Activated CD4-positive, alpha-beta T cell treated with anti-CD3 and anti-CD28 coated beads, Interleukin-2, amount 50 U/mL, for 48 hours (primary cell): ENCODE results near the gene DLEU7.

Experiments
- DNase-seq, 2 experiments: peaks; one replicate each; pipeline ENCODE4 v3.0.0-alpha.2; 2020

The DLEU7 gene

GRCh38 chr13:50843257-50844083, at the start of gene DLEU7:
DLEU7 (minus strand) TSS chr13:50843692; CDS start chr13:50843646, 46 bp downstream.
- no peak for DNase-seq

- peak in 1 of 2 experiments; percentile 34 for DNase-seq
Measured at GRCh38 chr13:50892210-50892944, 48.9 kb upstream of the DLEU7 start.

- no peak for DNase-seq
Measured at GRCh38 chr13:50891206-50891605, 47.7 kb upstream of the DLEU7 start.

GRCh38 chr13:50889317-50889716, 45.8 kb upstream of the DLEU7 start:
- no peak for DNase-seq

- DNase-seq = no peak
Measured at GRCh38 chr13:50888362-50888761, 44.9 kb upstream of the DLEU7 start.

DNA sequence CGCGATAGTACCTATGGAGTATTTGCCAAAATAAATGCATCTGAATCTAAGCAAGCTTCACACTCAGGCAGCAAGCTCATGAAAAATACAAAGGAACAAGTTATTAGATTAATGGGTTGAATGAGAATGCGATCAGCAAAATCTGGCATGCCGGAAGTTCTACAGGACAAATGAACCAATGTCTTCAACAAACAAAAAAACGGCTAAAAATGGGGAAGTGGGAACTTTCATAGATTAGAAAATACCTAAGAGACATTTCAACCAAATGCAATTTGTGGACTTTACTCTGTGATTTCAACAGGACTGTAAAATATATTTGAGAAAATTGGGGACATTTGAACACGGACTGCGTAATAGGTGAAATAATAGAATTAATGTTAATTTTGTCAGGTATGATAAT, 43.7 kb upstream of the DLEU7 start:
- DNase-seq = no peak

DNA sequence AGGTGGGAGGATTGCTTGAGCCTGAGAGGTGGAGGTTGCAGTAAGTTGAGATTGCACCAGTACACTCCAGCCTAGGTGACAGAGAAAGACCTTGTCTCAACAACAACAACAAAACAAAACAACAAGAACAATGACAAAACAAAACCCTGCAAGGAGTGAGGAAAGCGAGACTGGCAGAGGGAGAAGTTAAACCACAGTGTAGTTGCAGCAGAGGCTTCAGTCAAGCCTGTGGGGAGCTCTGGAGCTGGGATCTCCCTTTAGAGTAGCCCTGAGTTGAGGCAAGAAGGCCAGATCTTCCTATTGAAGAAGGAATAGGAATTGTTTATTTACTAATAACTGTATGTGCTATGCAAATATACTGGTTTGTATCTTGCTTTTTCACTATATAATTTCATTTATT, 40.8 kb upstream of the DLEU7 start:
- no peak for DNase-seq

- DNase-seq = no peak
Measured at GRCh38 chr13:50883728-50884127, 40.2 kb upstream of the DLEU7 start.

- no peak for DNase-seq
Measured at GRCh38 chr13:50882816-50883435, 39.4 kb upstream of the DLEU7 start.

- no peak for DNase-seq
Measured at GRCh38 chr13:50873991-50874390, 30.5 kb upstream of the DLEU7 start.

- no peak for DNase-seq
Measured at GRCh38 chr13:50873467-50873866, 30.0 kb upstream of the DLEU7 start.

DNA sequence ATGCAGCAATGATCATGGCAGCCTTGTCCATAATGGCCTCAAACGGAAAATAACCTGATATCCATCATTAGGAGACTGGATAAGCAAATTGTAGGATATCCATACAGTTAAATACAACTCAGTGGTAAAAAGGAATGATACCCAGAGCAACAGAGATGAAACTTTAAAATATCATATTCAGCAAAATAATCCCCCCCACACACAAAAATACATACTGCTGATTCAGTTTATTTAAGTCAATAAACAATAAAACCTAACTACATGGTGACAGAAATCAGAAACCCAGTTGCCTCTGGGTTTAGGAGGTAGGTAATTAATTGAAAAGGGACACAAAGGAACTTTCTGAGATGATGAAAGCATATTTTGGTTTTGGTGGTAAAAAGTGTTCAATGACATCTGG, 27.9 kb upstream of the DLEU7 start:
- DNase-seq = no peak

DNA sequence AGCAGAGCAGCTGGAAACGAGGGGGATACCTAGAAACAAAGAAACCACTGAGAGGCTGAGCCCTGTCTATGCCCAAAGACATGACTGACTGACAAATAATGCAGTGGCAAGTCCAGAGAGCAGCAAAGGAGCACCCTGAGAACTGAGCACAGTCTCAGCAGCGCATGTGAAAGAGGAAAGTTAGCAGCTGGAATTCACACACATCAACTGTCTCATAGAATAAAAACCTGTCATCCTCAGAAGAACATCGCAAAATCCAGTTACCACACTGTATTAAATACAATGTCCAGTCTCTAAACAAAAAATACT, 24.1 kb upstream of the DLEU7 start:
- no peak for DNase-seq

- no peak for DNase-seq
Measured at GRCh38 chr13:50866817-50867636, 23.5 kb upstream of the DLEU7 start.

DNA sequence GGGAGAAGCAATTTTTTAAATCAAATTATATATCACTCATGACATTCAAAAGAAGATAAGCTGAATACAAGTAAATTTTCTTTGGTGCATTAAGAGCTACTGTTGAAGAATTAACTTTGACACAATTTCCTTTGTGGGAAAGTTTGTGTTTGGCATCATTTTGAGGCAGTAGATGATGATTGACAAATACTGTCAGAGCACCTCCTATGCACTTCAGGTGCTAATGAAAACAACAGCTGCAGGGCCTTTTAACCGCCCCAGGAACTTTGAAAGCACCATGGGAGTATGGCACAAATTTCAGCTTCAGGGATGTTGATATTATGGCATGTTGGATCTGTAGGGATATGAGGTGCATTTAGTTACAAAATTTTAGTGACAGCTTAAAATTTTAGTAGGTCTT, 21.0 kb upstream of the DLEU7 start:
- DNase-seq = no peak

- no peak for DNase-seq
Measured at GRCh38 chr13:50855681-50856080, 12.2 kb upstream of the DLEU7 start.

- DNase-seq = no peak
Measured at GRCh38 chr13:50850445-50850844, 7.0 kb upstream of the DLEU7 start.

GRCh38 chr13:50847501-50847900, 4.0 kb upstream of the DLEU7 start:
- DNase-seq = no peak

DNA sequence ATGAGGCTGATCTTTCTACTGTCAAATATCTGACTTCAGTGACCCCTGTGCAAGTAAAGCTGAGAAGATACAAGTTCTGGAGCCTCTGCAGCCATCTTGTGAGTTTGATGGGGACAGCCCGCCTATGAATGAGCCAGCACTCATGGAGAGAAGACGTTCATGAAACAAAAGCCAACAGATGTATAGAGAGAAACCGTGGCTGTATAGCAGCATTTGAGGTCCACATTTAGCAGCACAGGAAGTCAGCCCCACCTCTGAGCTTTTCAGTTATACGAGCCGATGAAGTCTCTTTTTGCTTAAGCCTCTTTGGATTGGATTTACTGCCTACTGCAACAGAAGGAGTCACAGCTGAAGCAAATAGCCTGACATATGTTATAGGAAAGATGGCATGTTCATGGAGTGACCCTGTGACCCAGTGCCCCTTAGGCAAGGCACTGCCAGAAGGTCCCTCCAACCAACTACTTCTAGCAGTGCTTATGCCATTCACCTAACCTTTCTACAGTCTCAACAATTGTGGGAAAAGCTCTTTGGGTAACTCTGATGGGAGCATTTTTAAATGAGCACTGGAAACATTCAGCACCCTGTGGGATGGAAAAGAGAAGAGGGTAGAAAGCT, 3.5 kb upstream of the DLEU7 start:
- DNase-seq = no peak

DNA sequence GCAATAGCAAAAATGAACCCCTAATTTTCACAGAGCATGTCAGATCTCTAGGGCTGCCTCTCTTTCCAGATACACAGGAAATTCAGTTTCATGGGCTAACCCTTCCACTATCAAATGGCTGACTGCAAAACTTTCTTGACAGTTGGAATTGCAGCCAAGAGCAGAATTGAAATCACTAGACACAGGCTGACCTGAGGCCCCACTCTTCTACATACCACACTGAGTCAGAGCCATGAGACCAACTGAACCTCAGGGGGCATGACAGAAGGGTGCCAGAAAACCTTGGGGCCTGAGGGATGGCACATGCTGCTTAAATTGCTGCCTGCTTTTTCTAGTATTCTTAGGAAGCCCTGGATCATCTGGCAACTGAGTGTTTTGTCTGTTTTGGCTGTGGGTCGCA, 1.7 kb upstream of the DLEU7 start:
- no peak for DNase-seq

DNA sequence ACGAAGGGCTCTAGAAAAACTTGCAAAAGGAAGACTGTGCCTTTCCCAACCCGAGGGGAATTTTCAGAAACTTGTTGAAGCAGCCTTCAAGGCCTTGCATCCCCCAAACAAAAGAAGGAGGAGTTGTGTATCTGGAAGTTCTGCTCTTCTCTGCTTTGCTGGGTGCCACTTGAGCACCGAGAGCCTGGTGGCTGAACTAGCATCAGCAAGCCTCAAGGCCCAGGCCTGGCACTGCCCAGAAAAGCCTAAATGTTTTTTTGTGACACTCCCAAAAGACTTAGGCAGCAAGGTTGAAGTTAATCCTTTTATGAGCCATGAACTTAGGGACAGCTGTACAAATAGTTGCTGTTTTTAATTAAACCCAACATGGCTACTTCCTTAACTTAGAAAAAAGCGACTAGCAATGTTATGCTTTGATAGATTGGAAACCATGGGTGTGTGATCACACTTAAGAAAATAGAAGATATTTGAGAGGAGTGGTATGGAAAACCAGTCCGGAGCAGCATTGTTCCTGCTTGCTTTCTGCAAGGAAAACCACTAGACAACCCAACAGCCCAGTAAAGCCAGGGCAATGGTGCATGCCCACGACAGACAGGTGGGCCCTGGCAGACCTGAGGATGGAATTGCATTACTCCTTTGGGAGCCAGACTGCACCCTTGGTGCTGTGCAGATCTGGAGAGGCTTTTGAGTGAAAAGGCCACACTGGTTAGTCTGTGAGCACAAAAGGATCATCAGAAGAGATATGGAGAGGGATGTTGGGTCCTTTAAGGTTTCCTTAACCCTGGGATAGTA, 788 bp upstream of the DLEU7 start:
- DNase-seq = no peak

DNA sequence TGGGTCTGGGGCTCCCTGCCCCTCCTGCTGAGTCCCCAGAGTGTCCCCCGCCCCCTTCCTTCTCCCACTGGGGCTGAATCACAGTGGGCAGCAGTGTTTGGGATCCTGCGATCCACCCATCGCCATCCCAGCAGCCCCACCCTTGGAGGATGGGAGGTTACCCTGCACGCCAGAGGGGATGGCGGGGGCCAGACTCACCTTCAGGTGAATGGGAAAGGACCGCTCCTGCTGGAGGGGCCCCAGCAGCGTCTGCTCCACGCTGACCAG, 569 bp downstream of the DLEU7 start:
- DNase-seq = no peak
